Inflammatory macrophage (primary cell): ENCODE measurements around the gene ACRV1.
"Not testable (repeated sequence)": the region's sequence is repeated elsewhere in the genome, so short reads cannot be mapped to it uniquely, and the experiment has no call there.

ENCODE experiments used
- DNase-seq, 2 donors: peaks; one replicate each; pipeline ENCODE4 v3.0.0-alpha.2; 2020 to 2022
- total RNA-seq, 18 experiments: gene quantifications; one replicate each; lab custom pipeline; 2026; ENCODE audit warnings: mixed read lengths in 6 of 18, inconsistent platforms in 2 of 18; lab: John Stamatoyannopoulos, UW

Gene ACRV1, protein sequence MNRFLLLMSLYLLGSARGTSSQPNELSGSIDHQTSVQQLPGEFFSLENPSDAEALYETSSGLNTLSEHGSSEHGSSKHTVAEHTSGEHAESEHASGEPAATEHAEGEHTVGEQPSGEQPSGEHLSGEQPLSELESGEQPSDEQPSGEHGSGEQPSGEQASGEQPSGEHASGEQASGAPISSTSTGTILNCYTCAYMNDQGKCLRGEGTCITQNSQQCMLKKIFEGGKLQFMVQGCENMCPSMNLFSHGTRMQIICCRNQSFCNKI
- 0 to 0.06 (median 0) reads per million in 18 experiments for total RNA-seq

DNA sequence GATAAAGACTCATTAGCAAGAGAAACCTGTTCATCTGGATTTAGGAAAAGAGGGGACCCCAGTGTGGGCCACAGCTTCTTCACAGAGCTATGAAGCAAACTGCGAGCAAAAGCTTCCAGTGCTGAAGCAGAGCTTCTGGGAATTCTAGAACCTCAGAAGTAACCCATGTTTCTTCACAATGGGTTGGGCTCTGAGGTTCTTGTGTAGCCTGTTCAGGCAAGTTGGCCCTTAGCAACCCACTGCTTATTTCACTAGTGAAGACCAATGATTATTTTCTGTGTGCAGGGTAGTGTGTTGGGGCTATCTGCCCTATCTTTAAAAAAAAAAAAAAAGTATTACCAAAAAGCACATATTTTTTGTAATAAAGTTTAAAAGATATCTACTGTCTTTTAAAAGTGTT, at the start of gene ACRV1:
TSS of gene ACRV1 (minus strand) at position 101 of the 400 bp plus-strand sequence. CDS start at position 34, 67 bp downstream.
- DNase-seq = no peak

DNA sequence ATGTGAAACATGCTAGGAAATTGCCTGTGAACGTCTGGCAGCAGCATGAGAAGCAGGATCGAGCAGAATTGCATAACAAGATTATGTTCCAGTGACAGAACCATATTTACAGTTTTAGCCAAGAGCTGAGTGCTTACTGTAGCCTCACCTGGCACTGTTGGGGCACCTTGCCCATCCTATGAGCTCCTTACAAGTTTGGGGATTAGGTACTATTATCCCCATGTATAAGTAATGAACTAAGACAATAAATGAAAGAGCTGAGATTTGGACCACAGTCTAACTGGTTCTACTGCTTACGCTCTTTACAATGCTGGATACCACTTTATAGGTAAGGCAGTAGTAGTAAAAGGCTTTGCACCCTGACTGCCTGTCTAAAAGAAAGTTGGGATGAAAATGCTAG, 48.3 kb upstream of the ACRV1 start:
- DNase-seq = no peak

DNA sequence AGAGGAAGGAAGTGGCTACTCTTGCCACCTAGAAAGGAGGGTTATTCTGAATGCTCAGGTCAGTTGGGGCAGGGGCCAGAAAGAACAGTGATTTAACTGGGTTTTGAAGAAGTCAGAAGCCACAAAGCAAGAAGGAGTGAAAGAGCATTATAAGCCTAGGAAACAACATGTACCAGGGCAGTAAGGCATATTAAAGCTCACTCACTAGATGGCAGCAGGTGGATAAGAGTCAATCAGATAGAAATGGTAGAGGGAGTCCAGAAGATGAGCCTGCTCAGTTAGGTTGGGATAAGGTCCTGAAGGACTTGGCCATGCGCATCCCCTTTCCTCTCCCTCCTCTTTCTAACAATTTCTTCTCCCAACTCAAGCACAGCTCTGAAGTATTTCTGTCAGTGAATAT, 43.5 kb upstream of the ACRV1 start:
- DNase-seq = no peak

DNA sequence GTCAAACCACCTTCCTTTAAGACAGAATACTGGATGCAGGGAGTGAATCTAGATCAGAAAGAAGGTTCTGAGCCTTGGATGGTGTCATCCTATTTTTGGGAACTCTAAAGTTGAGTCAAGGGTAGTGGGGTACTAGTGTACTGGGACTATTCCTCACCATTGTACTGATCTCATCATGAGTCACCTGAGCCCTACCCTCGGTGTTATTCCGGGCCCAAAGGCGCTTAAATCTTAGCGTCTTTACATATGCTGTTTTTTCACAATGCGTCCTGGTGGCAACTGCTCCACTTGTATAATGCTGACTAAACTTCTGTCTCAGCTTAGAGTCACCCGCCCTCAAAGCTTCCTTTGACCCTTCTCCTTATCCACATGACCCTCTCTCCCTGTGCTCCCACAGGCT, 40.1 kb upstream of the ACRV1 start:
- no peak for DNase-seq

DNA sequence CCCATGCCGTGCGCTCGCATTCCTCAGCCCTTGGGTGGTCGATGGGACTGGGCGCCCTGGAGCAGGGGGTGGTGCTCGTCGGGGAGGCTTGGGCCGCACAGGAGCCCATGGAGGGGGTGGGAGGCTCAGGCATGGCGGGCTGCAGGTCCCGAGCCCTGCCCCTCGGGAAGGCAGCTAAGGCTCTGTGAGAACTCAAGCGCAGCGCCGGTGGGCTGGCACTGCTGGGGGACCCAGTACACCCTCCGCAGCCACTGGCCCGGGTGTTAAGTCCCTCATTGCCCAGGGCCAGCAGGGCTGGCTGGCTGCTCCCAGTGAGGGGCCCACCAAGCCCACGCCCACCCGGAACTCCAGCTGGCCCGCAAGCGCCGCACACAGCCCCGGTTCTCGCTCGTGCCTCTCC, 24.0 kb upstream of the ACRV1 start:
- not testable (repeated sequence) for DNase-seq

DNA sequence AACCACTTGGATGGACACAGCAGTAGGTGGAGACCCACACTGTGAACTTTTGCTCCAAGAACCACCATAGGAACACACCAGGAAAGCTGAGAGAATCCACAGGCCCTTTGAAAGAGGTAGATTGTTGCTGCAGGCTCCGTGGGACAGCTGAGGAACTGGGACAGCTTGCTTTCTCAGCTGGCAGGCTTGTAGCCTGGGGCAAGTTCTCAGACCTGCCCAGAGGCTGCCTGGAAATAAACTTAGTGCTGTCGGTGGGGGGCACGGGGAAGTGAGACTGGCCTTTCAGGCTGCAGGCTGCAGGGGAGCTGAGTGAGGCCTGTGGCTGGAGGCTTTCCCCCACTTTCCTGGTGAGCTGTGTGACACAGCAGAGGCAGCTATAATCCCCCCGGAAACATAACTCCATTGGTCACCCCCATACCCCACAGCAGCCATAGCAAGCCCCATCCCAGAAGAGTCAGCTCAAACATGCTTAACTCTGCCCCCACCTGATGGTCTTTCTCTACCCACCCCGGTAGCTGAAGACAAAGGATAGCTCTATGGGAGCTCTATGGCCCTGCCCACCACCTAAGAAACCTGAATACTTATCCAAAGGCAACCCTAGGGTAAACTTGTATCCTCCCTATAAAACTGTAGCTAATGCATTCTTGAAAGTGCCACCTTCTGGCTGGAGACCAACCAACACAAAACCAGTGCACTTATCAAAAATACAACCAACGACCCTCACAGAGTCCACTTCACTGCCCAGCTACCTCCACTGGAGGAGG, 21.4 kb upstream of the ACRV1 start:
- DNase-seq = no peak

DNA sequence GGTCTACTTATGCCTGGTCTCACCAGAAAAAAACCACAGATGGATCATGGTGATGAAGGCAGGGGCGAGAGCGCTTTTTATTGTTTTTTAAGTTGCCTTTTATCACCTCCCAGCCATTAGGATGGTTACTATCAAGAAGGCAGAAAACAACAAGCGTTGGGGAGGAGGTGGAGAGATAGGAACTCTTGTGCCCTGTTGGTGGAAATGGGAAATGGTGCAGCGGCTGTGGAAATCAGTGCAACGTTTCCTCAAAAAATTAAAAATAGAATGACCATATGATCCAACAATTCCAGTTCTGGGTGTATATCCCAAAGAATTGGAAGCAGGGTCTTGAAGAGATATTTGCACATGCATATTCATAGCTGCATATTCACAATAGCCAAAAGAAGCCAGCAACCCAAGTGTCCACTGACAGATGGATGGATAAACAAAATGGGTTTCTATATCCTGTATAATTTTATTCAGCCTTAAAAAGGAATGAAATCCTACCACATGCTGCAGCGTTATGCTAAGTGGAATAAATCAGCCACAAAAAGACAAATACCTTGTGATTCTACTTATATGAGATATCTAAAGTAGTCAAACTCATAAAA, 20.5 kb upstream of the ACRV1 start:
- no peak for DNase-seq

DNA sequence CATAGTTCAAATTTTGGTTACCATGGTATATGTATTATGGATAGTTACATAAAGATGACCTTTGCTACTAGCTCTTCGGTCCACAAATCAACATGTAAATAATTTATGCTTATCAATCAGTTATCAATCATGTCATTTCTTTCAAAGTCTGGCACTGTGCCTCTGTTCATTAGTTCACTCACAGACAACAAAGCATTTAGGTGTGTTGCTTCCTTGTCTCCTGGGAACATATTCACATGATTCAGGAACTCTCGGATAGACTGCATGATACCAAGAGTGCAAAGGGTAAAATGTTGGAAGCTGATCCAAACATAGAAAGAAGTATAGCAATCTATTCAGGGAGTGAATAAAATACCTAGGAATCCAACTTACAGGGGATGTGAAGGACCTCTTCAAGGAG, 14.3 kb upstream of the ACRV1 start:
- no peak for DNase-seq

DNA sequence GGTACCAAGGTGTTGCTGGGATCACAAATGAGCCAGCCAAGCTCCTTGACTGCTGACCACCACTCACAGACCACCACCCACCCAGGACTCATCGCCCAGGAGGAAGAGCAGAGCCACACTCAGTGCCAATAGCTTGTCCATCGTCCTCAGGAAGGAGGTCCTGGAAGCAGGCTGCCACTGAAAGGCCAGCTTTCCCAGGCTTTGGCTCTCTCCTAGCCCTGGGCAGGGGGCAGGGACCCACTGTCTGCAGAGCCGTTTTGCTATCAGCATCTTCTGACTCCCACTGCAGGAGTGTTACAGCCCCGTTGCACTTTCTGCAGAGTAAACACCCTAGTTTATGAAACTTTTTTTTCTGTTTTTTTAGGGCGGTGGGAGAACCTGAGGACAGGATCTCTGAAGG, 12.2 kb upstream of the ACRV1 start:
- no peak for DNase-seq

DNA sequence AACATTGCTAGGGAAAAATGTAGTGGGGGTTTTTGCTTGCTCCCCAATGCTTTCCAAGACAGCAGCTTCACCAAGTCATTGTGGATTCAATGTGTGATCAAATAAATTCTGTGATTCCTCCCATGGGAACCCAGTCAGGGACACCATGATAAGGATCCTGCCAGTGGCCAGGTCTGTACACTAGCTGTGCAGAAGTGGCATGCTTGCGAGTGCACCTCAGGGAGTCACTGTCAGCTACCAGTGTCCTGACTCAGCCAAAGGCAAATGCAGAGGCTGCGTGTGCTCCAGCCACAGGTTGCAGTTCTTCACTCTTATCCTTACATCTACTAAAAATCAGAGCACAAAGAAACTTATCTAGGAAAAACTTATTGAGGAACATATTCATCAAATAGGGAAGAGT, 9.4 kb upstream of the ACRV1 start:
- no peak for DNase-seq

DNA sequence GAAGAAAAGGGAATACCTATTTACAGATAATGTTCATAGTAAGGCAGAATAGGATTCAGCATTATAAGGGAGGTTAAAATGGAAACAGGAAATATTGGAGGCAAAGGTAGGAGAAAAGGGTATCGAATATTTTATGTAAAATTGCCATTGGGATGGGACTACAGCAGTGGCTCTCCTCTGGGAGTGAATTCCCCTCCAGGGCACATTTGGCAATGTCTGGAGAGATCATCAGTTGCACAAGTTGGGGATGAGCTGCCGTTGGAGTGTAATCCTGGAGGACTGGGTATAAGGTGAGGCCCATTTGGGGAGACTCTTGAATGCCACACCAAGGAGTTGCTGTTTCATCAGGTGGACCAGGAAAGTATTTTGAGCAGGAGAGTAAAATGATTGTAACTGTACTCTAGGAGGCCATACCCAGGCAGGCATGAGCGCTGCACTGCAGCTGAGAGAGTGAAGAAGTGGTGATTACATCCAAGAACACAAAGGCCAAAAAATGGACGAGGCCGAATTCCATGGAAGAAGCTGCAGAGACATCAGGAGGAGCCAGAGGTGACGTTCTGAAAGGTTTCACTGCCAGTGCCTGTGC, 8.7 kb upstream of the ACRV1 start:
- no peak for DNase-seq

DNA sequence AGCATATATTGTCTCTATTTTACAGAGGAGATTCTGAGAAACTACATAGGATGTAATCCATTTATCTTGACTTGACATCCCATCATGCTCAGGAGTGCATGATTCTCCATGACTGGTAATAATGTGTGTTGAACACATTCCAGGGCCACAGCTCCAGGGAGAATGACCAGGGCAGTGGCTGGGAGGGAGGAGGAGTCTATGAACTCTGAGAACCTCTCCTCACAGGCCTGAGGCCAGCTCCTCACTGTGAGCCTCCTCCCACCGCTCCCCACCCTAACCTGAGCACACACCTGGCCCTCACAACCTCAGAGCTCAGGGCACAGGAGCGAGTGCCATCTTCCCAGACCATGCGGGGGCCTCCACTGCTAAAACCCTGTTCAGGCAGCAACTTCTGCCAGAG, 8.0 kb upstream of the ACRV1 start:
- DNase-seq = no peak

DNA sequence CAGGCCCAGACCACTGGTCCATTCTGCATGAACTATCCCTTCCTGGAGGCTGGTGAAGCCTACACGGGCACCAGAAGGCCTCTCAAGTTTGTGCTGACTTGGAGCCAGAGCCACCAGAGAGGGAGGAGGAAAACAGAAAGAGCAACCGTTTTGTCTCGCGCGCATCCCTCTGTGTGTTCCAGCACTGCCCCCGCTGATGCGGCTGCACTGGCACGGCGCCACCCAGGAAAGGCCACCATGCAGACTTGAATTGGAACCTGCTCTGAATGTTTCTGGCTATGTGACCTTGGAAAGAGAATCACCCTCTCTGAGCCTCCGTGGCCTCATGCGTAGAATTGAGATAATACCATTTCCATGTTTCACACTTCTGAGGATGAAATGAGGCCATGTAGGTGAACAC, 7.4 kb upstream of the ACRV1 start:
- DNase-seq = no peak

DNA sequence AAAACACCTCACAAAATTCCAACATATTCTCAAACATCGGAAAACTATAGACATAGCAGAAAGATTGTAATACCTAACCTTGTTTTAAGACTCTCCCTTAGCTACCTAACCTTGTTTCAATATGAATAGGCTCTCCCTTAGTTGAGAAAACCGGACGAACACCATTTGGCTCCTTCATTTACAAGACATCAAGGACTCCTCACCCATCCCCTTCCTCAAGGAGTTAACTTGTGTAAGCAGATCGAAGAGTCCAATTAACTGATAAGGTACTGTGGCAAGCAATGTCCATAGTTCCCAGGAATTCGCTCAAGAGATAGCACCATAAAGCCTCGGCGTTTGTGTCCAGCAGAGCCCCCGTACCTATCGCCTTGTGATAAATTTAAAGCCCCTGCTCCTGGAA, 4.6 kb upstream of the ACRV1 start:
- DNase-seq = no peak

DNA sequence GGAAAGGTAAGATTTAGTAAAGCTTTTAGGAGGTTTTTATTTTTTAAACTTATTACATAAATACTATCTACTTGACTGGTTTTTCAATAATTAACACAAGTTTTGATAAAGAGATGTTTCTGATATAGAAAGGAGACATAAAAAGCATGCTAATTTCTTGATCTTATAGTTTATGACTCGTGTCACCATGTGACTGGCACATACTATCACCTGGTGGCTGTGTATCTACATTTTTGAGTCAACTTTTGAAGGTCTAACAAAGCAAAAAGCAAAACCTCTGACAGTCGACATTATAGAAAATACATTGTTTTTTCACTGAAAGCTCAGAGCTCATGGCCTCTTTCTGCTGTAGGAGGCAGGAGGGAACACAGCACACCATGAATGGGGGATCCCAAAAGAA, 810 bp downstream of the ACRV1 start:
- no peak for DNase-seq

DNA sequence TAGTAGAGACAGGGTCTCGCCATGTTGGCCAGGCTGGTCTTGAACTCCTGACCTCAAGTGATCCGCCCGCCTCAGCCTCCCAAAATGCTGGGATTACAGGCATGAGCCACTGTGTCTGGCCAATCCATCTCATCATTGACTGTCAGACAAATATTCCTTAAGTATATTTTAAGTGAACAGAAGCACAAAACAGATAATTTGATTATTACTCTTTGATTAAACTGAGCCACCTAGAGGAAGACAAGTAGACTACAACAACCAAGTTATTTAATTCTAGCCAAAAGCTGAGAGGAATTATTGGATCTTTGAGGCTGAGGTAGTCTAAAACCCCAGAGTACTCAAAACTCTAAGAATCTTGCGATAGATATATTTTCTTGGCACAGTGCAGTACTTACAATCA, 1.2 kb downstream of the ACRV1 start:
- no peak for DNase-seq

DNA sequence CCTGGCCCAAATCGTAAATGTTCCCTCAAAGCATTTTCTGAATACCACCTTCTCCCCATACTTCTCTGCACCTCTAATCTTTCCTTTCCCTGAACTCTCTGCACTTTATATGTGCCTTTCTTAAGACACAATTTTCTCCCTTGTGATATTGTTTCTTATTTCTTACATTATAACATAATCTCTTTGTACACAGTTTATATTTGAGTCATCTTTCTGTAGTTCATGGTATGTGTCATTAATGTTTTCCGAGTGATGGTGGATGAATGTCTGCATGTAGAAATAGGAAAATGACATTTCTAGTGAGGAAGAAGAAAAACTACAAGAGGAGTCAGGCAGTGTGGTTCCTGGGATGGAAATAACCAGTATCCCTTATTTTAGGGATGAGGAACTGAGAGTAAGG, 5.5 kb downstream of the ACRV1 start:
- DNase-seq = no peak

DNA sequence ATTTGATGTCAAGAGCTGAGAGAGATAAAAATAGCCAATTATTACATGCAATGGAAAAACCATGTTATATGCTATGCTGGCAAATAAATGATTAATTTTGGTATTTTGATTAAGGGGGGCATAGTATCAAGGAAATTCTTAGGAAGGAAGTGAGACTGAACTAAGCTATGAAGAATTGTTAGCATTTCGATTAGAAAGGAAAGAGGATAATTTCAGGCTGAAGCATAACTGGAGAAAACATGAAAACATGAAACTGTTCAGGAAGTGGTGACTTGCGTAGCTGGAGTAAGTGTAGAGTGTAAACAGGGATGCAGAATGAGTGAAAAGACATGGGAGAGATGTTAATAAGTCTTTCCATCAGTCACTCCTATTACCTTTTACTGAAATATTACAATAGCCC, 6.4 kb downstream of the ACRV1 start:
- DNase-seq = no peak

DNA sequence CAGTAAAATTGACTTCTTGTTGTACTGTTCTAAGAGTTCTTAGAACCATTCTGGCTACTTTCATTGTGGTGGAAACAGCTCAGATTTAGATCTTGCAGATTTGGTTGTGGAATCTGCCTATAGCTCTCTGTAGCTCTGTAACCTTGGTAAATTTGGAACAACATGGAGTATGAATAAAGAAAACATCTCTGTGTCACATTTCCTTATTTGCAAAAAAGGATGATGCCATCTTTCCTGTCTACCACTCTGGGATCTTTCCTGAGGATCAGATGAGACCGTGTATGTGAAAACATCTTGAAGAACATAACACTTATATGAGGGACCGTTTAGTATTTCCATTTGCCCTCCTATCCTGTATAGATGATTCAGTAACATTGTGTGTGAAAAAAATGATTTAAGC, 9.1 kb downstream of the ACRV1 start:
- no peak for DNase-seq

DNA sequence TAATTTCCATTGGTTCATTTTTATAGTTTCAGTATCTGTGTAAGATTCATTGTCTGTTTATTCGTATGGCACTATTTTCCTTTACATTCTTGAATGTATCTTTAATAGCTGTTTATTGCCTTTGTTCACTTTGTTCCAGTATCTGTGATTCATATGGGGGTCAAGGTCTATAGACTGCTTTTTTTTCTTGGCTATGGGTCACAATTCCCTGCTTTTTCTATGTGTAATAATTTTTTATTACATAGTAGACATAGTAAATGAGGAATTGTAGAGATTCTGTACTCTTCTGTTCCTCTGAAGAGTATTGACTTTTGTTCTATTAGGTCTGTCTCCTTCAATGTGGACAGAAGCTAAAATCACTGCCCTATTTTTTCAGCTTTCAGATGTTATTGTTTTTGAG, 10.5 kb downstream of the ACRV1 start:
- no peak for DNase-seq

DNA sequence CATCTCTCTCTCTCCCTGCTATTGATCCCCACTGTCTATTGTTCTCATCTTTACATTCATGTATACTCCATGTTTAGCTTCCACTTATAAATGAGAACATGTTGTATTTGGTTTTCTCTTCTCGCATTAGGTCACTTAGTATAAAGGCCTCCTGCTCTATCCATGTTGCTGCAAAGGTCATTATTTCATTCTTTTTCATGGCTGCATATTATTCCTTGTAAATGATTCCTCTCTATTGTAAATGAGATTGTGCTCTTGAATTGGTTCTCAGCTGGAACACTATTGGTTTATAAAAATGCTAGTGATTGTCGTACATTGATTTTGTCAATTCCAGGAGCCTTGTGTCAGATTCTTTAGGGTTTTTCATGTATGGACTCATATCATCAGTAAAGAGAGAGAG, 13.5 kb downstream of the ACRV1 start:
- no peak for DNase-seq

DNA sequence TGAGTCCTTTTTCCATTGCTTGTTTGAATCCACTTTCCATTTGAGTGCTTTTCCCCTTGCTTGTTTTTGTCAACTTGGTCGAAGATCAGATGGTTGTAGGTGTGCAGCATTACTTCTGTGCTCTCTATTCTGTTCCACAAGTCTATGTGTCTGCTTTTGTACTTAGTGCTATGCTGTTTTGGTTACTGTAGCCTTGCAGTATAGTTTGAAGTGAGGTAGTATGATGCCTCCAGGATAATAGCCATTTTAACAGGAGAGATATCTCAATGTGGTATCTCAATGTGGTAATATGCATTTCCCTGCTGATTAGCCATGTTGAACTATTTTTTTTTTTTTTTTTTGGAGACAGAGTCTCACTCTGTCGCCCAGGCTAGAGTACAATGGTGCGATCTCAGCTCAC, 16.7 kb downstream of the ACRV1 start:
- DNase-seq = no peak

DNA sequence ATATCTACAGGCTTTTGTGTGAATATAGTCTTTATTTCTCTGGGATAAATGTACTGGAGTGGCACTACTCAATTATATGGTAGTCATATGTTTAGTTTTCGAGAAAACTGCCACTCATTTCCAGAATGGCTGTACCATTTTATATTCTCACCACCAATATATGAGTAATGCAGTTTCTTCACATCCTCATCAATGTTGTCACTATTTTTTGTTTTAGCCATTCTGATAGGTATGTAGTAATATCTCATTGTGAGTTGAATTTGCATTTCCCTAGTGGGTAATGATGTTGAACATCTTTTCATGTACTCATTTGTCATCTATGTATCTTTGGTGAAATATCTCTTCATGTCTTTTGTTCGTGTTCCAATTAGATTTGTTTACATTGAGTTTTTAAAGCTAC, 18.0 kb downstream of the ACRV1 start:
- DNase-seq = no peak
